GM21390 (cell line): ENCODE data around the gene FES.
"Not testable (repeated sequence)": the region's sequence is repeated elsewhere in the genome, so short reads cannot be mapped to it uniquely, and the experiment has no call there.

ENCODE experiments used
- ATAC-seq: cut with Tn5 transposase; IDR thresholded peaks from one replicate; pipeline ENCODE4 v1.9.1; 2021; ENCODE audit not compliant: unreplicated experiment

FES gene

DNA sequence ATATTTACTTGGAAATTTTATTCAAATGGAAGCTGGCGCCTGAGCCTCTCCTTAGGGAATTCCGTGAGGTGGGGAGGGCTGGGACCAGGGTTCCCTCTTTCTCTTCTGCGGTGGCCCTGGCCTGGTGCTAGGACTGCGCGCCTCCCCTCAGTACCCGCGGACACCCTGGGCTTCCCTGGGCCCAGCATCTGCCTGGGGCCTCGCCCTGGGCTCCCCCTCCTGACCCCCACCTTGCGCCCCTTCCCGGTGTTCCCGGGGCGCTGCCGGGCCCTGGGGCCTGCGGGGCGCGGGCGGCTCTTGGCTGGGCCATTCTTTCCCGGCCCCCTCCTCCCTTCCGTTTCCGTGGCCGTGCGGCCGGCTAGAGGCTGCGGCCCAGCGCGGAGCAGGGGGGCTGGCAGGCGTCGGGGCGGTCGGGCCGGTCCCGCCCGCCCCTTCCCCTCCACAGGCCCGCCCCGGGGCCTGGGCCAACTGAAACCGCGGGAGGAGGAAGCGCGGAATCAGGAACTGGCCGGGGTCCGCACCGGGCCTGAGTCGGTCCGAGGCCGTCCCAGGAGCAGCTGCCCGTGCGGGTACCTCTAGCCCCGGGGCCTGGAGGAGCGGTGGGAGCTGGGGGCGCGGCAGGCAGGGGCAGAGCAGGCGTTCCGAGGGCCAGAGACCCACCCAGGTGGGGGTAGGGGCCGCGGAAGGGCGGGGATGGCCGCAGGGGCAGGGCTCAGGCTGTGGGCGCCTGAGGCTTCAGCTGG is at the start of gene FES:
TSS of gene FES (plus strand) at position 529 of the 743 bp plus-strand sequence. CDS start 542 bp downstream, outside the sequence.
- no peak for ATAC-seq

- no peak for ATAC-seq
Measured at GRCh38 chr15:90834626-90835025, 49.7 kb upstream of the FES start.

- ATAC-seq = no peak
Measured at GRCh38 chr15:90836296-90836871, 47.9 kb upstream of the FES start.

GRCh38 chr15:90837094-90837493 is 47.2 kb upstream of the FES start:
- no peak for ATAC-seq

DNA sequence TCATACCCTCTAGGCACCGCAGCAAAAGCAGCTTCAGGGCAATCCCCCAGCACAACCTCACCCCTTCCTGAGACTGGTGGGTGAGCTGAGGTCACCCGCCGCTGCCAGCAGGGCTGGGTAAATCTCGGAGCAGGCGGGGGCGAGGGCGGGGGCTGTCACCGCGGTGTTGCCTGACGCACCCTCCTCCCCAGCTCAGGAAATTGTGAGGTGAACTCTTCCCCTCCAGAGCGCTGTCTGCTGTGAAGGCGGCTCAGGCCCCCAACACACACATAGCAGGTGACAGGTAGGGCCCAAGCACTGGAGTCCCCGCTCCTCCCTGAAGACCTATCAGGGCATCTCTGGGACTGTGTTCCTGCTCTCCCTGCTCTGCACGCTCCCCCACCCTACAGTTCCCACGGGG is 46.2 kb upstream of the FES start:
- ATAC-seq = no peak

DNA sequence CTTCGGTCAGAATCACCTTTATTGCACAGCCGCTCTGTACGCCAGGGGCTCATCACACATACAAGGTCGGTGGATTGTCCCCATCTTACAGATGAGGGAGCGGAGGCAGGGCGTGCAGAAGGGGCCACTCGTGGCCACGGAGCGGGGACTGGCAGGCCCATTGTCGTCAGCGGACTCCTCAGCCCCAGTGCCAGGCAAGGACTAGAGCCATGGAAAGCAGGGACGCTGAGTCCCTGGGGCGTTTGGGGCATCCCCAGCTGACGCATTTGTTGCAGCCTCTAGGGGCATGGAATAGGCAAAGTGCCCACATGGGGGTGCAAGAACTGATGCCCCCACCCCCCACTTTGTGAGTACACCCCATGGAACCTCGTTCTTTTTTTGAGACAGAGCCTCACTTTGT is 45.8 kb upstream of the FES start:
- no peak for ATAC-seq

DNA sequence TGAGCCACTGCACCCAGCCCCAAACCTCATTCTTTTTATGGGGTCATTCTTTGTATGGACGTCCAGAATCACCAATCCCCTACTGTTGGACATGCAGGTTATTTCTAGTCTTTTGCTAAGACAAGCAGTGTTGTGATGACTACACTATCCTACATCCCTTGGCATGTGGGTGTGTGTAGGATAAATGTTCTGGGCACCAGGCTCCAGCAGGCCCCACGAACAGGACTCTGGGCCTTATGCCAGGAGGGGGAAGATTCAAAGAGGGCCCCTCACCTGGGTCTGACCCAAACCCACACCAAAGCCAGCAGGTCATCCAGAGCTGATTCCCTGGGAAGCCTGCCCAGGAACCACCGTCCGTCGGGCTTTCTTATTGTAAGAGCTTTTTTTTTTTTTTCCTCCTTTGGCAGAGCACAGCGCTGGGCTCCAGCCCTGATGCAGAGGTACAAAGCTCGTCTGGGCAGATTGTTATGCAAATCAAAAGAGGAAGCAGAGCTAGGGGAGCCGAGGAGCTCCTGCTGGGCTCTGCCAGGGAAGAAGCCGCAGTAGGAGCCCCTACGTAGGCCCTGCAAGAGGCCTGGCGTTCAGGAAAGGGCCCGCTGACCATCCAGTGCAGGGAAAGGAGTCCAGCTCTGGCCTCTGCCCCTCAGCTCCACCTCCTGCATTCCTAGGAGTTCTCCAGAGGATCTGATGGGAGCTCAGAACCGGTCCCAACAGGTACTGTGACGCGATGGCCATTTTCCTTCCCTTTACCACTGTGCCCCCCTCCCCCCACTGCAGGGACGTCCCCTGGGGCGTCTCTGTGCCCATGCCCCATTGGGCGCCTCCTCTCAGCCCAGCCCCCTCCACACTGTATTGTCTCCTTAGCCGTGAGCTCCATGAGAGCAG is 44.9 kb upstream of the FES start:
- ATAC-seq = peak; percentile 92

DNA sequence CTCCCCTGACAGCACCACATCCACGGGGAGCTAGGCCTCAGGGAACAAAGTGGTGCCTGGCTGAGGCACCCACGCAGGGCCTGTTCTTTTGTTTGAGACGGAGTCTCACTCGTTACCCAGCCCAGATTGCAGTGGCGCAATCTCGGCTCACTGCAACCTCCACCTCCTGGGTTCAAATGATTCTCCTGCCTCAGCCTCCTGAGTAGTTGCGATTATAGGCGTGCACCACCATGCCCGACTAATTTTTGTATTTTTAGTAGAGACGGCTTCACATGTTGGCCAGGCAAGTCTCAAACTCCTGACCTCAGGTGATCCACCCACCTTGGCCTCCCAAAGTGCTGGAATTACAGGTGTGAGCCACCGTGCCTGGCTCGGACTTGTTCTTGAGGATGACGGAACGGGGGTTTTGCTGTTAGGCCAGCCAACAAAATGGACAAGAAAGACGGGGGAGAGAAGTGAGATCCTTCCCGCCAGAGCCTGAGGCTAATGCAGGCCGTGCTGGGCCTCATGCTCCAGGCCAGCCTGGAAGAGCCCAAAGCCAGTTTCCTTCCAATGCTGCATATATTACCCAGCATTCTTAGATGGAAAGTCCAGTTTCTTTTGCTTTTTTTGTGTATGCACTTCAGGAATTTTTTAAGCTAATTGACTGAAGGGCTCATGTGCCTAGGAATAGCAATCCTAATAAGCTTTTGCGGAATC is 44.0 kb upstream of the FES start:
- ATAC-seq = no peak

- no peak for ATAC-seq
Measured at GRCh38 chr15:90840954-90841353, 43.4 kb upstream of the FES start.

DNA sequence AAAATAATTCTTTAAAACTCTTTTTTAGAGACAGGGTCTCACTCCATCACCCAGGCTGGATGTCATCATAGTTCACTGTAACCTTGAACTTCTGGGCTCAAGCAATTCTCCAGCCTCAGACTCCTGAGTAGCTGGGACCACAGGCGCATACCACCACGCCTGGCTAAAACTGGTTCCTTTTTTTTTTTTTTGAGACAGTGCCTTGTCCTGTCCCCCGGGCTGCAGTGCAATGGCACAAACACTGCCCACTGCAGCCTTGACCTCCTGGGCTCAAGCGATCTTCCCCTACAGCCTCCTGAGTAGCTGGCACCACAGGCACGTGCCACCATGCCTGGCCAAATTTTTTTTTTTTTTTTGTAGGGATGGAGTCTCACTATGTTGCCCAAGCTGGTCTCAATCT is 39.6 kb upstream of the FES start:
- ATAC-seq = peak; percentile 6

DNA sequence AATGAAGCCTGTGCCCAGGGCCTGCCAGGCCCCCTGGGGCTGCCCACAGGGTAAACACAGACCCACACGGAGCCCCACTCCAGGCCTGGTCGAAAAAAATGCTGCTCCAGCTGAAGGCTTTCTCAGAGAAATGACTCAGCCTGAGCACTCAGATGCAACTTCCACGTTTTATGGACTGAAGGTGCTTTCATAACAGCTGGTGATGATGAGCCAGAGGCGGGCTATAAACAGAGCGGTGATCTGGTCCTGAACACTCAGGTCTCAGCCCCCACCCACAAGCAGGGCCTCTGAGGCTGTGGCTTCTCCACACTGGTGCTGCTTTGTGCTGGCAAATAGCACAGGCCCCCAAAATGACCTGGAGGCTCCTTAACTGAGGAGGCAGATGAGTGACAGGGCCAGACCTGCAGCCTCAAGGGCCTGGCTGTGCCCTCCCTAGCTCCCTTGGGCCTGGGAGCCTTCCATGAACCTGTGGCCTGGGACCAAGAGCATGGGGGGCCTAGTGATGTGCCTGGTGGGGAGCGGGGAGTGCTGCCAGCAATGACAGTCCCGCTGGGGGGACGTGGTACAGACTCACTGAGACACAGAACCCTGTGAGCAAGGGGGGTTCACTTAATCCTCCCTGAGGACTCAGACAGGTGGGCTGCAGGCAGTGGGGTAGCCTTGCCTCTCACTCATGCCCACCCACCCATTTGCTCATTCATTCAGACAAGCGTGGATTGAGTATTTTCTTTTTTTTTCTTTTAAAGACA is 38.9 kb upstream of the FES start:
- ATAC-seq = peak; percentile 89

GRCh38 chr15:90849424-90849823 is 34.9 kb upstream of the FES start:
- ATAC-seq = not testable (repeated sequence)

DNA sequence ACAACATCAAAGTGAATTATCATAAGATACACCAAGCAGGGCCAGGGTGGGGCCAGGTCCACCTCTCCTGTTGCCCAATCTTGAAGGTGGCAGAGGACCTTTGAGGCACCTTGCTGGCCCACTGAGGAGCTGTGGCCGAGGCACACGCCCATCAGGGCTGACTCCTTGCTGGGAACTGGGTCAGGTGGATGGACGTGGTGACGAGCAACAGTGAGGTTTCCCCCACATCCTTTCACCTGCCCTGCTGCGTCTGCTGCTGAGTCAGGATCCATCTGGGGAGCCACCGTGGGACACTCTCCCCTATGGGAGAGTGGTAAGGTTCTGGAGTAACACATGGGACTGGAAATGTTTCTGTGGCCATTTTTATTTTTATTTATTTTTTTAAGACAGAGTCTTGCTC is 33.2 kb upstream of the FES start:
- ATAC-seq = no peak

- ATAC-seq = no peak
Measured at GRCh38 chr15:90851940-90852339, 32.4 kb upstream of the FES start.

DNA sequence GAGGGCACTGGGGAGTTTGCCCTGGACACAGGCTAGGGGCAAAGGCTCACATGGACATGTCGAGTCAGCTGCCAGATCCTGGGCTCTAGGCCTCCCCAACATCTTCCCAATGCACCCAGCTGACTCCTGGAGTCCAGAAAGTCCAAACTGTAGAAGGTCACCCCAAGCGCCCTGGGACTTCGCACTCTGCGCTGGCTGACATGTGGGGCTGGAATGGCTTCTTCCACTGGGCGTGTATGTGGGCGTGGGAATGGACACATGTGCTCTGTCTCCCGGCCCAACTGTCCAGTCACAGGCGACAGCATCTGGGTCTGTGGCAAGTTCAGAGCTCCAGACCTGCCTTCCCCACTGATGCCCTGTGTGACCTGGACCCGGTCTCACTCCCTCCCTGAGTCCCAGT is 29.2 kb upstream of the FES start:
- ATAC-seq = no peak

DNA sequence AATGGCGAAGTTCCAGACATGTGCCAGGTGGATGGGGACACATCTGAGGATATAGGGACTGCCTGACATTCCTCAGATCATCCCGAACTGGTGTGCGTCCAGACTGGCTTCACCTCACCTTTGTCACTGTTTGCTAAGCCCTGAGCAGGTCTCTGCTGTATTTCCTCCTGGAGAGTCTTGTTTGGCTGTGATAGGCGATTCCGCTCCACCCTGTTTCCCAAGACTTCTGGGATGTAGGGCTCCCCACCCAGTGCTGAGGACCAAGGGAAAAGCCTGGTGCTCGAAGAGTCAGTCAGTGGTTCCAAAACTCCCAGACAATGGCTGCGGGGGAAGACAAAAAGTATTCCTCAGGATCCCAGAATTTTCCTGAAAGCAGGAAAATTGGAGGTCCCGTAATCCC is 27.0 kb upstream of the FES start:
- no peak for ATAC-seq

DNA sequence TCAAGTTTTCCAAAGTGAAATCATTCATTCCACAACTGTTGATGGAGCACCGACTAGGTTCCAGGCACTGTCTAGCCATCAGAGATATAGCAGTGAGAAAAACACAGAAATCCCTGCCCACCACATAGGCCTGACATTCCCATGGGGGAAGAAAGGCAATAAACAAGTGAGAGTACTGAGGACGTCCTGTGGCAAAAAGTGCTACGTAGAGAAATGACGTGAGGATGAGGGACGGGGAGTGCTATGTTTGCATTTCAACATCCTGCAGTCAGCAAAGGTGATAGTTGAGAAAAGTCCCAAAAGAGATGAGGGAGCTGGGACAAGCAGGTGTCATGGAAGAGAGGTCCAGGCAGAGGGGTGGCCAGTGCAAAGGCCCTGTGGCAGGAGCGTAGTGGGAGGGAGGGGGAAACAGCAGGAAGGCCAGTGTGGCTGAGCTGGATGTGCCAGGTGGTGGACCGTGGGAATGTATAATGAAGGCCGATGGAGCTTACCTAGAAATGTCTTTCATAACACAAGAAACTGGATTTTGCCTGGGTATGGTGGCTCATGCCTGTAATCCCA is 26.3 kb upstream of the FES start:
- no peak for ATAC-seq

DNA sequence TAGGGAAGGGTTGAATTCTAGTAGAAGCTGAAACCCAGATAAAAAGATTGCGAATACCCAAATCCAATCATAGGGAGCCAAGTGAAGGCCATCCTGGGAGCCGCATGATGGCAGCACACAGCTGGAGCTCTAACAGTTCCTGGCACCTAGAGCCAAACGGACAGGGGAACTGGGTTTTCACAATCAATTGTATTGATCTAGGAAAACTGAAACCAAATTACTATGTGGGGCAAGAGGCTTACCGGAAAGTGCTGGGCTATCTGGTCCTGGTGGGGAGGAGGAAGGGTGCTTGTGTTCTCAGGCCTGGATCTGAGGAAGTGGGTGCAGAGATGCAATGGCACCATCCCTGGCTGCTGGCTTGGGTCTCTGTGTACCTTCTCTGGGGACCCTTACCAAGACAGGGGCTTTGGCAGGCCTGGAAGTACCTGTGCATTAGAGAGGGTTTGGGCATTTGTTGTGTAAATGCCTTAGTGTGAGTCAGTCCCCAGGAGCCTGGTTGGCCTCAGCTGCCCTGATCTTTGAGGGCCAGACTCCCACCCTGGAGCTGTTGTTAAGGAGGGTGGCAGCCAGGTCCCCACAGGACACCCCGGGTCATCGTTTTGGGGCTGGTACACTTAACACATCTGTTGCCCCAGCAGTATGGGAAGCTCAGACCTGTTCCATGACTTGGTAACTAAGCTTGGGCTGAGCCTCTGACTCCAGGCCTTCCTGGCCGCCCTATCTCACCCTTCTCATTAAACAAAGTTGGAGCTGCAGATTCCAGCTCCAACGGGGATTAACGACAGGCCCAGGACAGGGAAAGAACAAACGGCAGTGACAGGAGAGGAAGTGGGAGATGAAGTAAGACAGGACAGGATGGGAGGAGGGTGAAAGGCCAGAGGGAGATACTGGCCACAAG is 24.8 kb upstream of the FES start:
- ATAC-seq = no peak

GRCh38 chr15:90860450-90860849 is 23.9 kb upstream of the FES start:
- no peak for ATAC-seq
